Gastroesophageal sphincter (tissue), 3 donors: ENCODE measurements around the gene EPHB3.

Source experiments
- CTCF ChIP-seq, 4 experiments: fragments of 200-600 bp in 2 of 4; fragments of 450-650 bp in 2 of 4; sonication (generic) in 1 of 4; IDR thresholded peaks; one replicate each; pipeline ENCODE4 v1.5.1; 2017 to 2019; ENCODE audit warnings: antibody characterized with exemption in 4 of 4, mild to moderate bottlenecking in 2 of 4, moderate library complexity in 2 of 4
- POLR2A ChIP-seq, 2 donors: fragments of 450-650 bp; IDR thresholded peaks; one replicate each; pipeline ENCODE4 v1.6.1; 2017; ENCODE audit warnings: antibody characterized with exemption in 2 of 2, mild to moderate bottlenecking in 2 of 2, moderate library complexity in 1 of 2
- POLR2AphosphoS5 ChIP-seq: sonication (generic); formaldehyde crosslinking; IDR thresholded peaks from one replicate; pipeline ENCODE4 v1.6.1; 2017; ENCODE audit warnings: antibody characterized with exemption

- TF ChIP-seq POLR2AphosphoS5 (no peak), CTCF (IDR thresholded peaks at IDR 0.05) (no peak), POLR2A (IDR thresholded peaks at IDR 0.05) (no peak)
Measured at GRCh38 chr3:184620475-184621119, 59.0 kb downstream of the EPHB3 start.
